Loucy (cell line): ENCODE data around the gene SIX4.

Experiments
- H2AFZ ChIP-seq: fragments of 200-600 bp; sonication (generic); 2 replicates; pipeline ENCODE4 v1.6.0; 2016; ENCODE audit warnings: antibody characterized with exemption, mild to moderate bottlenecking, low read length, moderate library complexity
- H3F3A ChIP-seq: fragments of 200-600 bp; 2 replicates; pipeline ENCODE4 v1.6.0; 2016; ENCODE audit warnings: antibody characterized with exemption, low read depth, mild to moderate bottlenecking
- H3K27me3 ChIP-seq: fragments of 200-600 bp; sonication (generic); 2 replicates; pipeline ENCODE4 v1.6.1; 2014; ENCODE audit warnings: low read length, mild to moderate bottlenecking; ENCODE audit not compliant: insufficient read depth, poor library complexity, severe bottlenecking
- H3K36me3 ChIP-seq: fragments of 200-600 bp; sonication (generic); 2 replicates; pipeline ENCODE4 v1.6.1; 2016; ENCODE audit warnings: low read length; ENCODE audit not compliant: insufficient read depth
- H3K4me1 ChIP-seq: fragments of 200-600 bp; sonication (generic); 2 replicates; pipeline ENCODE4 v1.5.1; 2014; ENCODE audit warnings: low read length, mild to moderate bottlenecking; ENCODE audit not compliant: insufficient read depth, poor library complexity, severe bottlenecking
- H3K4me2 ChIP-seq: fragments of 200-600 bp; sonication (generic); 2 replicates; pipeline ENCODE4 v1.6.0; 2014; ENCODE audit warnings: antibody characterized with exemption, low read length, low read depth, mild to moderate bottlenecking; ENCODE audit not compliant: poor library complexity, severe bottlenecking
- H3K4me3 ChIP-seq: fragments of 200-600 bp; sonication (generic); 2 replicates; pipeline ENCODE4 v1.5.1; 2014; ENCODE audit warnings: low read length, mild to moderate bottlenecking, mixed read lengths; ENCODE audit not compliant: poor library complexity, severe bottlenecking
- H3K79me2 ChIP-seq: fragments of 200-600 bp; sonication (generic); 2 replicates; pipeline ENCODE4 v1.6.1; 2014; ENCODE audit warnings: low read length; ENCODE audit not compliant: insufficient read depth
- H3K9ac ChIP-seq: fragments of 200-600 bp; sonication (generic); 2 replicates; pipeline ENCODE4 v1.6.0; 2014; ENCODE audit warnings: mild to moderate bottlenecking, low read depth, low read length, moderate library complexity; ENCODE audit not compliant: poor library complexity, severe bottlenecking
- H3K9me2 ChIP-seq: fragments of 200-600 bp; sonication (generic); replicated peaks from 2 replicates; pipeline ENCODE4 v1.6.1; 2016; ENCODE audit warnings: low read depth, low read length, mixed read lengths
- H3K9me3 ChIP-seq: fragments of 200-600 bp; sonication (generic); 2 replicates; pipeline ENCODE4 v1.6.1; 2014; ENCODE audit warnings: mild to moderate bottlenecking, antibody characterized with exemption, low read length, low read depth; ENCODE audit not compliant: insufficient read depth
- H4K20me1 ChIP-seq: fragments of 200-600 bp; sonication (generic); 2 replicates; pipeline ENCODE4 v1.6.0; 2014; ENCODE audit warnings: antibody characterized with exemption, low read length, mild to moderate bottlenecking; ENCODE audit not compliant: insufficient read depth, poor library complexity, severe bottlenecking
- EZH2phosphoT487 ChIP-seq: fragments of 200-600 bp; IDR thresholded peaks from 2 replicates; pipeline ENCODE4 v1.6.1; 2018; ENCODE audit warnings: antibody characterized with exemption, mild to moderate bottlenecking, moderate library complexity, borderline replicate concordance
- TF ChIP-seq, protein P1 (sequence below): fragments of 200-600 bp; sonication (generic); conservative IDR thresholded peaks from 2 replicates; pipeline ENCODE4 v1.5.1; 2014; ENCODE audit warnings: mild to moderate bottlenecking, antibody characterized with exemption, low read length

The SIX4 gene

DNA sequence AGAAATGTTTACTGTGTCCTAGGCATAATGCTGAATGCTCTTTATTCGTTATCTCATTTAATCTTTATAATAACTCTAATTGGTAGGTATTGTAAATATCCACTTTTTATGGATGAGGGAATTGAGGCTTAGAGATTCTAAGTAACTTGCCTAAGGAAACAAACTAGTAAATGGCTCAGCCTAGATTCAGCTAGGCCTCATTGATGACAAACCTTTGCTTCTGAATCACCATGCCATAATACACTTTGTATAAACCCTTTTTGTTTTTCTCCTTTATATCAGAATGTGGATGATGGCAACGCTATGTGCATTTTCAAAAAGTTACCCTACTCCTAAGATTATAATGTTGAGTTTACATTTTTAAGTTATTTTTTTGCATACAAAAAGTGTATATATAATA, 44.5 kb upstream of the SIX4 start:
- Histone ChIP-seq H3K4me2 (no peak overlapping the region), H4K20me1 (peaks cover 4% of the 10 kb centered on the region), H3K27me3 (no peaks in the 10 kb centered on the region), H3K9ac (no peak overlapping the region), H3K4me1 (peaks cover 18% of the 10 kb centered on the region), H3K4me3 (no peak overlapping the region), H3K36me3 (no peaks in the 10 kb centered on the region), H2AFZ (no peak overlapping the region), H3K9me3 (no peaks in the 10 kb centered on the region), H3F3A (no peaks in the 10 kb centered on the region), H3K79me2 (peaks cover 62% of the 10 kb centered on the region), H3K9me2 (no peaks in the 10 kb centered on the region)
- TF ChIP-seq, protein P1, sequence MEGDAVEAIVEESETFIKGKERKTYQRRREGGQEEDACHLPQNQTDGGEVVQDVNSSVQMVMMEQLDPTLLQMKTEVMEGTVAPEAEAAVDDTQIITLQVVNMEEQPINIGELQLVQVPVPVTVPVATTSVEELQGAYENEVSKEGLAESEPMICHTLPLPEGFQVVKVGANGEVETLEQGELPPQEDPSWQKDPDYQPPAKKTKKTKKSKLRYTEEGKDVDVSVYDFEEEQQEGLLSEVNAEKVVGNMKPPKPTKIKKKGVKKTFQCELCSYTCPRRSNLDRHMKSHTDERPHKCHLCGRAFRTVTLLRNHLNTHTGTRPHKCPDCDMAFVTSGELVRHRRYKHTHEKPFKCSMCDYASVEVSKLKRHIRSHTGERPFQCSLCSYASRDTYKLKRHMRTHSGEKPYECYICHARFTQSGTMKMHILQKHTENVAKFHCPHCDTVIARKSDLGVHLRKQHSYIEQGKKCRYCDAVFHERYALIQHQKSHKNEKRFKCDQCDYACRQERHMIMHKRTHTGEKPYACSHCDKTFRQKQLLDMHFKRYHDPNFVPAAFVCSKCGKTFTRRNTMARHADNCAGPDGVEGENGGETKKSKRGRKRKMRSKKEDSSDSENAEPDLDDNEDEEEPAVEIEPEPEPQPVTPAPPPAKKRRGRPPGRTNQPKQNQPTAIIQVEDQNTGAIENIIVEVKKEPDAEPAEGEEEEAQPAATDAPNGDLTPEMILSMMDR = no peak
- TF ChIP-seq EZH2phosphoT487 = no peak

DNA sequence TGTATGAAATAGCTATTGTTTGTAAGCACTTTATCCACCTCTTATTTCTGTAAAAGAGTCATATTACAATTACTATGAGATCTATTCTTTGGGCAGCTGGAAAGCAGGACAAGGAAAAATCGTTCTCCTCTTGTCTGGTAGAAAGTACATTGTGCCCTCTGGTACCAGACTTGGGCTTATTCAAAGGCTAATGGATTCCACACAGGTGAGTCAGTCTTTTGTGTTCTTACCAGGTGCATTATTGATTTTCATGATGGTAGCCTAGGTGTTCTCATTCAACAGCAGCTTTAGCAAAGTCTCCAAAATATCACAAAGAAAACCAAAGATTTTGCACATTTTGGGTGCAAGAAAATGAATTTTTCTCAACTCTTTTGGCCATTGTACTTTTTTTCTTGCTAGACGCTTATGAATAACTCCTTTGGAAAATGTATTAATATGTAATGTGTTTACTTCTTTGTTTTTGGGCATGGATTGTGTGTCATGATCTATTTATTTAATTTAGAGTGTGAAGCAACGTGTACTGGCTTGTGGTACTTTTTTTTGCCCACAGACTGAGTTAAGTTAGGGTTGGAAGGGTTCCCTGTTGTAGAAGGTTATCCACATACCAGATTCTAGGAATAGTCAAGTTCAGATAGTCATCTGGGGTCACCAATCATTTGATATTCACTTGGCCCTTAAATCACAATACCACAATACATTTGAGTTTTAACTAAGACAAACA, 36.7 kb upstream of the SIX4 start:
- Histone ChIP-seq H3K36me3 (no peaks in the 10 kb centered on the region), H3K9me2 (no peaks in the 10 kb centered on the region), H3K4me3 (no peak overlapping the region), H3K4me2 (no peak overlapping the region), H3K4me1 (peaks cover 55% of the 10 kb centered on the region), H3F3A (no peaks in the 10 kb centered on the region), H3K27me3 (no peaks in the 10 kb centered on the region), H3K9ac (no peak overlapping the region), H3K79me2 (peaks cover 83% of the 10 kb centered on the region), H4K20me1 (no peaks in the 10 kb centered on the region), H2AFZ (no peak overlapping the region), H3K9me3 (no peaks in the 10 kb centered on the region)
- TF ChIP-seq, protein P1 = no peak
- no peak for TF ChIP-seq EZH2phosphoT487

DNA sequence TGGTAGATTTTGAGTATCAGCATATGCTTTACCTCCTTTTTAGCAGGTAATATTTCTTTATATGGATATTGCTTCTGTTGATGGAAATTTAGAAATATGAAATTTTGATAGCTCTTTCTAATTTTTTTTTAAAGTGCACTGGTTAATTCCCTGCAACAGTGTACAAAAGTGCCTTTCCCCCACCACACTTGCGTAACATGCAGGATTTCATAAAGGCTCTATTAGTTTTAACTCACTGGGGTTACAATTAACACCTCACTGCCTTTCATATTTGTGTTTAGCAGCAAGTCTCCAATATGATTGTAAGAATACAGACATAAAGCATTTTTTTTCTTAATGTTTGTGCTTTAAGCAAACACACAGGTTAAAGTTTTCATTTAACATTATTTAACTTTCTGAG, 36.1 kb upstream of the SIX4 start:
- Histone ChIP-seq H4K20me1 (no peaks in the 10 kb centered on the region), H3K27me3 (no peaks in the 10 kb centered on the region), H3K9ac (no peak overlapping the region)

More for the DNA sequence above, 36.1 kb upstream of the SIX4 start:
- Histone ChIP-seq H3K36me3 (no peaks in the 10 kb centered on the region), H3K9me3 (no peaks in the 10 kb centered on the region), H3F3A (no peaks in the 10 kb centered on the region), H3K4me3 (no peak overlapping the region), H3K79me2 (peaks cover 89% of the 10 kb centered on the region), H2AFZ (no peak overlapping the region), H3K9me2 (no peaks in the 10 kb centered on the region), H3K4me2 (no peak overlapping the region), H3K4me1 (peaks cover 61% of the 10 kb centered on the region)
- TF ChIP-seq, protein P1 = no peak
